Activated CD4-positive, alpha-beta T cell treated with anti-CD3 and anti-CD28 coated beads for 24 hours (primary cell): ENCODE results near the gene PIGQ.
"Not testable (repeated sequence)": the region's sequence is repeated elsewhere in the genome, so short reads cannot be mapped to it uniquely, and the experiment has no call there.

ENCODE experiments used
- DNase-seq, 2 donors: peaks; one replicate each; pipeline ENCODE4 v3.0.0-alpha.2; 2020; ENCODE audit warnings: low read depth in 2 of 2

Gene PIGQ

DNA sequence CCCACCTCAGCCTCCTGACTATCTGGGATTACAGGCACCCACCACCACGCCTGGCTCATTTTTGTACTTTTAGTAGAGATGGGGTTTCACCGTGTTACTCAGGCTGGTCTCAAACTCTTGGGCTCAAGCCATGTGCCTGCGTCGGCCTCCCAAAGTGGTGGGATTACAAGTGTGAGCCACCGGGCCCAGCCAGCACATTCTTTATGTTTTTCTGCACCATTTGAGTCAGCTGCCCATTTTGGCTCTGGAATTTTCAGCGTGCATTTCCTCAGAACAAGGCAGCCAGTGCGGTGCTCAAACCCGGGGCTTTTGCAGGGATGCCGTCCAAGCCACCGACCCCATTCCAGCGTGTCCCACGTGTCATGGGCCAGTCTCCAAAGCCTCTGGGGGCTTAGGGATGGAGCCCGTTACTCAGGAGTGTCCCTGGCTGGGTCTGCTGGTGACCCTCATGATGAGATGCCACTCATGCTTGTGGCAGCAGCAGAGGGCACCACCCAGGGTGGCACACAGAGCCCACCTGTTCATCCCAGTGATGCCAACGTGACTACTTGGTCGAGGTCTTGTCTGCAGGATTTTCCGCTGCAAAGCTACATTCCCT is 16.4 kb downstream of the PIGQ start:
- DNase-seq: no peak

- no peak for DNase-seq
Measured at GRCh38 chr16:586645-587590, 17.1 kb downstream of the PIGQ start.

- peak in 1 of 2 donors; percentile 28 for DNase-seq
Measured at GRCh38 chr16:588639-588888, 18.8 kb downstream of the PIGQ start.

- peak; percentile 97 for DNase-seq
Measured at GRCh38 chr16:588889-589657, 19.3 kb downstream of the PIGQ start.

GRCh38 chr16:589658-590187 is 20.0 kb downstream of the PIGQ start, which contains the start of gene RAB40C:
Gene RAB40C, plus strand, starts transcription at chr16:590066. Its CDS starts 226 bp downstream, at chr16:590292.
- DNase-seq: peak; percentile 99

- DNase-seq: no peak
Measured at GRCh38 chr16:590188-590814, 20.5 kb downstream of the PIGQ start.

DNA sequence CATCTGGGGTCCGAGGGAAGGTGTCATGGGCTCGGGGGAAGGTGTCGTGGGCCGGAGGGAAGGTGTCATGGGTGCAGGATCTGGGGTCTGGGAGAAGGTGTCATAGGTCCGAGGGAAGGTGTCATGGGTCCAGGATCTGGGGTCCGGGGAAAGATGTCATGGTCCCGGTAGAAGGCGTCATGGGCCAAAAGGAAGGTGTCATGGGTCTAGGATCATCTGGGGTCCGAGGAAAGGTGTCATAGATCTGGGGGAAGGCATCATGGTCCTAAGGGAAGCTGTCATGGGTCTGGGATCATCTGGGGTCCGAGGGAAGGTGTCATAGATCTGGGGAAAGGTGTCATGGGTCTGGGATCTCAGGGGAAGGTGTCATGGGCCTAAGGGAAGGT is 21.0 kb downstream of the PIGQ start:
- no peak for DNase-seq

DNA sequence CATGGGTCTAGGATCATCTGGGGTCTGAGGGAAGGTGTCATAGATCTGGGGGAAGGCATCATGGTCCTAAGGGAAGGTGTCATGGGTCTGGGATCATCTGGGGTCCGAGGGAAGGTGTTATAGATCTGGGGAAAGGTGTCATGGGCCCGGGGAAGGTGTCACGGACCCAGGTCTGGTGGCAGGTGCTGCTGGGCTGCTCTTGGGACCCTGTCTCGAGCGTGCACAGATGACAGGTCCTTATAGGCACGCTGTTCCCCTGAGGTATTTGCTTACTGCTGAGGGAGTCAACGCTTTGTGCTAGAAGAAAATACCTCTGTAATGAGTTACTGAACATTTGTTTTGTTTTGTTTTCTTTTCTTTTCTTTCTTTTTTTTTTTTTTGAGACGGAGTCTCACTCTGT is 21.5 kb downstream of the PIGQ start:
- no peak for DNase-seq

DNA sequence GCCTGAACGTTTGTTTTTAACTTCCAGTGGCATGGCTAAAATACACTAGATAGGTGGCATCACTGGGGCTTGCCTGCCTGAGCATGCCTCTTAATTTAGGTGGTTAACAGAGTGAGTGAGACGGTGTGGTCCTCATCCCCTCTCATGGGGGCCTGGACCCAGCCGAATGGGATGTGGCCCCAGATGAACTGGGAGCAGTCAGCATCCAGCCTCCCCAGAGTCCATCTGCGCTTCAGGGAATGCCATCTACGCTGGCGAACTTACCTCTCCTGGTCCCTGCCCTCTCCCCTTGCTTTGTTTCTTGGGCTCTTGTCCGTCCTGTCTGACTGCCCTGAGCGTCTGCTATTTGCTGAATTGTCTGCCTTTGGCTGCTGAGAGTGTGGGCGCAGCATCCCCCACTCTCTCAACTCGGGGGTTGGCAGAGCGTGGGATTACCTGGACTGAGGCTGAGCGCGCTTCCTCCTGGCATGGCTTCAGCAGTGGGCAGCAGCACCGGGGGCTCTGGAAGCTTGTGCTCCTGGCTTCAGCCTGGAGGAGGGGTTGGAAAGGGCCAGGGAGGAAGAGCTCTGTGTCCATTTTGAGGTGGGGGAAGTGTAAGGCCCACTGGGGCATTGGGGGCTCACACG is 22.2 kb downstream of the PIGQ start:
- DNase-seq: no peak

DNA sequence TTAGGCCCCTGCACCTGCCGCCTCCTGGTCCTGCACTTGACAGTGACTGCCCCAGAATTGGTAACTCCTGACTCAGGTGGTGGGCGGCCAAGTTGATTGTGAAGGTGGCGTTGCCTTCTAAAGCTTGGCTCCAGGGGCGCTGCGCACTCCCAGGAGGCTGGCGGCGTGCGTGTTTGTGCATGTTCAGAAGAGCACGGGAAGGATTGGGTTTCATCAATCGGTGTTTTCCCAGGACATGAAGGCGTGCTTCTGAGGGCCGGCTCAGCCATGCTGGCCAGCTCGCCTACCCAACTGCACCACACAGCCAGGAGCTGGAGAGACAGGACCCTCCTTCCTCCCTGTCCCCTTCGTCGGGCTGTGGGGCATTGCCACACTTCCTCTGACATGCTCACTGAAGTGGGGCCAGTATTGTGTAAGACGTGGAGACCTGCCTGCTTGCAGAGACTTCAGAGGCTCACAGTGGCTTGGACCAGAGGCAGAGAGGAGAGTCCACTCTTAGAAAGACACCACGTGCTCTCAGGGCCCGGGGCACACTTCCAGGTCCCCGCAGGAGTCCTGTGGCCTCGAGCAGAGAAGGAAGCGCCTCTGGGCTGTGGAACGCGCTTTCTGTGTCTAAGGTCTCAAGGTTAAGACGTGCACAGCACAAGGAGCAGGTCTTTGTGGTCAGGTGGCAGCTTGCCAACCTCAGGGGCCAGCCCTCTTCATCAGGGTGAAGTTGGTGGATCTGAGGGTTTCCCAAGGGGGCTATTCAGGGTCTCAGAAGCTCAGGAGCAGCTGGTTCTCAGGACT is 22.9 kb downstream of the PIGQ start:
- no peak for DNase-seq

DNA sequence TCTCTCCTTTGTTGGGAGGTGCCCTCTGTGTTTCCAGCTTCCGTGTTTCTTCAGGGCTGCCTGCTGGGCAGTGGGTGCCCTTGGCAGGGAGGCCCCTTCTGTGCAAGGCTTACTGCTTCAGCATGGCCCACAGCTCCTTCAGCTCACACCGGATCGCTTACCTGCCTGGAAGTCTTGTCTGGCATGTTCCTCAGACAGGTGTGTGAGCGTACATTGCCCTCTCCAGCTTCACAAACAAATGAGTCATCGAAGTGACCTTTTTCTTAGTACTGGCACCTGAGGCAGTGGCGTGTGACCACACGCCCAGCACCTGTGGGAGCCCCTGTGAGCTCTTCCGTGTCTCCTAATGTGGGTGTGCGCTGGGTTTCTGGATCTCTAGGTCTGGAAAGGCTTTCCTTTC is 23.6 kb downstream of the PIGQ start:
- no peak for DNase-seq

DNA sequence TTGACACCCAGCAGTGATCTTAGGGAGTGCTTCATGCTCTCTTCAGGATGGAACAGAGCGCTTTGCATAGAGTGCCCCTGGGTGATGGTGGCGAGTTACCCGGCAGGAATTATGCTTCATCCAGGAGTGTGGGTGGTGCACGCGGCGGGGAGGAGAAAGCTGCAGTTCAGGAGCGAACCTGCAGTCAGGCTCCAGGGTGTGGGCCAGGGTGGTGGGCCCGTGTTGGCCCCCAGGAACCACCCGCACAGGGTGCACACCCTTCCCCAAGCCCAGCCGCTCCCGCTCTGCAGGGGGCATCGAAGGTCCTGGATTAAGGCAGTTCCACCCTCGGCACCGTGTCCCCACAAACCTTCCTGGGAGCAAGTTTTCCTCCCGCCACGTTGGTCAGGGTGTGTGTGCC is 24.0 kb downstream of the PIGQ start:
- no peak for DNase-seq

DNA sequence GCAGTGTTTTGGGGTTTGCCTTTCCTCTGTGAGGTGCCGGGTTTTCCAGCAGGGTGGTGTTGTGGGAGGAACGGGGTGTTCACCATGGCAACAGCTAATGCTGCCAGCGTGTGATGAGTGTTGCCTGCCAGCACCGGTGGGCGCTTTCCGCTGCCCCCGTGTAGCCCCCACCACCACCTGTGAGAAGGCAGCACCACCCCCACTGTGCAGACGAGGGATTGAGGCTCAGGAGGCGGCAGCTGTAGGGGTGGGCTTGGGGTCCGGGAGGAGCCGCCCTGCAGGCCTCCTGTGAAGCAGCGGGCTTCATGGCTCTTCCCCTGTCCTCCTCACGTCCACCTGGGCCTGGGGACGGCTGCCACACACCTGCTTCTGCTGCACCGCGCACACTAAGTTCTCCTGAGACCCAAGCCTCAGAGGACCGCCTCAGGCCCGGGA is 25.3 kb downstream of the PIGQ start:
- no peak for DNase-seq

DNA sequence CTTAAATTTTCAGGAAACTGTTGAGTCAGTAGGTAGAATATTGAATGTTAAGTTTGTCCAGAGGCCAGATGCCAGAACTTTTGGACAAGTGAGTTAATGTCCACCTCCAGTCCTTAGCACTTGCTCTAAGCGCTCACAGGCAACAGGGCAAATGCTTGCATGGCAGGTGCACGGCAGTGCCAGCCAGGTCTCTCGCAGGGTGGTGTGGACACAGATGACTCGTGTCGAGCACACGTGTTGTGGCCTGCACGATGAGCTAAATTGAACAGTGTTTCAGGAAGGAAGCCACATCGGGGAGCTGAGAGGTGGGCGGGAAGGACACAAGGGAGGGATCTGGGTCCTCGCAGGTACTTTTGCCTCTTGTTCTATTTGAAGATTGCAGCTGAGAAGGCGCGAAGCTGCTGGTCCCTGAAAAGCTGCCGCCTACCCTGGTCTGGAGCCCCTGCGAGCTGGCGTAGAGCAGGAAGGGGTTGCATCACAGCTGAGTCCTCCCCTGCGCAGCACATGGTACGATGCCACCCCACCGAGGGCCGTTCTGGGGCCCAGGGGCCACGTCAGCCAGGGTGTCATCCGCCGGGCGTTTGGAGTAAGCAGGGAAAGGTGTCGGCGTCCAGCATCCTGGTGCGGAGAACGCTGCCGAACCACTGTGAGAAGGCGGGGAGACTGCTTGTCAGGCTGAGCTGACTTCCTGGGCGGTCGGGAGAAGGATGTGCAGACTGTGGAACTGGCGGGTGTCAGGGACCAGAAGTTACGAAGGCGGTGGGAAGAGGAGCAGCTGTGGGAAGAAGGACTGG is 26.4 kb downstream of the PIGQ start:
- no peak for DNase-seq

- no peak for DNase-seq
Measured at GRCh38 chr16:596736-597060, 26.9 kb downstream of the PIGQ start.

GRCh38 chr16:597655-598054 is 27.9 kb downstream of the PIGQ start:
- DNase-seq: not testable (repeated sequence)

DNA sequence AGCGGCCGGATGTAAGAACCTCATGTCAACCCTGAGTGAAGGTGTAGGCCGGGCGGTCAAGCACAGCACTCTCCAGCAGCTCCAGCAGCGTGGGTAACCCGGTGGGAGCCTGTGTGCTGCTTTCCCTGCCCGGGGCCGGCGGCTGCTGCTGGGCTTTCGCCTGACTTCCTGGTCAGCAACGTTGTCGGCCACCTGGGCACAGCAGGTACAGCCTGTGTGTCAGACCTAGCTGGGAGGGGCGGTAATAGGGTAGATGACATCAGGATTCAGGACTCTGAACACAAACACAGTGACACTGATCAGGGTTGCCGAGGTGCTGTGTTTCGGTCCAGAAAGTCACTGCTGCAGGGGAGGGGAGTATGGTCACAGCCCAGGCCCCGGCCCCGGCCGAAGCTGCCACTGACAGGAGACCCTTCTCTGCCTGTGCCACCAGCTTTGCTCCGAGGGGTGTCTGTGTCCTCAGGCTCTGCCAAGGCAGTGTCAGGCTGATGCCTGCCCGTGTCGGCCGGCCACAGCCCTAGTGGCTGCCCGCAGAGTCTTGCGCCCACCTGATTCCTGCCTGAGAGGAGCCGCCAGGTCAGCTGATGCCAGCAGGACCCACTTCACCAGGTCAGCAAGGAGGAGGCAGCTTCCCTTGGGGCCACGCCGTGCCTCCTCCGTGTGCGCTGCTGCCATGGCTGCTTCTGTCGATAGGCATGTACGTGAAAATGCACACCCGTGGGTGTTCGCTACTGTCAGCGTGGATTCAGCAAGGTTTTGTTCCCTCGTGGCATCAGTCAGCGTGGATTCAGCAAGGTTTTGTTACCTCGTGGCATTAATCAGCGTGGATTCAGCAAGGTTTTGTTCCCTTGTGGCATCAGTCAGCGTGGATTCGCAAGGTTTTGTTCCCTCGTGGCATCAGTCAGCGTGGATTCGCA is 29.3 kb downstream of the PIGQ start:
- no peak for DNase-seq

DNA sequence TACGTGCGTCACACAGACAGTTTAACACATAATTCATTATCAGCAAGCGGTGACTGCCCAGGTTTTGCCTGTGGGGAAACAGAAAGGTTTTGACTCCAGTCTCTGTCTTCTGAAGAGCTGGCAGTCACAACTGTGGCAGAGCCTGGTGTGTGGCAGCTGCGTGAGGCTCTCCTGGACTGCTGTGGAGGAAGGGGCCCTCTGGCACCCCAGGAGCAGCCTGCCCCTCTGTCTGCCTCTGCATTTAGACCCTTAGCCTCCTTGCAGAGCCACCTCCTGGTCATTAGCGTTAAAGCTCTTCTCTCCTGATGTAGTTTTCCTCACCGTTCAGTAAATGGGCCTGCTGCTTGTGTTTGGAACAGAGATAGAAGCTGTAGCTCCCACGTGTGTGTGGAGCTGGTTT is 31.0 kb downstream of the PIGQ start:
- DNase-seq: no peak

DNA sequence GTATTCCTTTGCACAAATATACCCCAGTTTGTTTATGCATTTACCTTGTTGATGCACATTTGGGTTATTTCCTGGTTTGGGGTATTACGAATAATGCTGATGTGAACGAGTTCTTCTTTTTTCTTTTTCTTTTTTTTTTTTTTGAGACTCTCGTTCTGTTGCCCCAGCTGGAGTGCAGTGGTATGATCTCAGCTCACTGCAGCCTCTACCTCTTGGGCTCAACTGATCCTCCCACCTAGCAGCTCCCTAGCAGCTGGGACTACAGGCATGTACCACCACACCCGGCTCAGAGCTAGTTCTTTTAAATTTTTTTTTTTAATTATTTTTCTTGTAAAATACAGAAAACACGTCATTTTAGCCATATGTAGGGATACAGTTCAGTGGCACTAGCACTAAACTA is 34.2 kb downstream of the PIGQ start:
- no peak for DNase-seq
